Measurements from ENCODE around the gene CLASP1.

Gene CLASP1

DNA sequence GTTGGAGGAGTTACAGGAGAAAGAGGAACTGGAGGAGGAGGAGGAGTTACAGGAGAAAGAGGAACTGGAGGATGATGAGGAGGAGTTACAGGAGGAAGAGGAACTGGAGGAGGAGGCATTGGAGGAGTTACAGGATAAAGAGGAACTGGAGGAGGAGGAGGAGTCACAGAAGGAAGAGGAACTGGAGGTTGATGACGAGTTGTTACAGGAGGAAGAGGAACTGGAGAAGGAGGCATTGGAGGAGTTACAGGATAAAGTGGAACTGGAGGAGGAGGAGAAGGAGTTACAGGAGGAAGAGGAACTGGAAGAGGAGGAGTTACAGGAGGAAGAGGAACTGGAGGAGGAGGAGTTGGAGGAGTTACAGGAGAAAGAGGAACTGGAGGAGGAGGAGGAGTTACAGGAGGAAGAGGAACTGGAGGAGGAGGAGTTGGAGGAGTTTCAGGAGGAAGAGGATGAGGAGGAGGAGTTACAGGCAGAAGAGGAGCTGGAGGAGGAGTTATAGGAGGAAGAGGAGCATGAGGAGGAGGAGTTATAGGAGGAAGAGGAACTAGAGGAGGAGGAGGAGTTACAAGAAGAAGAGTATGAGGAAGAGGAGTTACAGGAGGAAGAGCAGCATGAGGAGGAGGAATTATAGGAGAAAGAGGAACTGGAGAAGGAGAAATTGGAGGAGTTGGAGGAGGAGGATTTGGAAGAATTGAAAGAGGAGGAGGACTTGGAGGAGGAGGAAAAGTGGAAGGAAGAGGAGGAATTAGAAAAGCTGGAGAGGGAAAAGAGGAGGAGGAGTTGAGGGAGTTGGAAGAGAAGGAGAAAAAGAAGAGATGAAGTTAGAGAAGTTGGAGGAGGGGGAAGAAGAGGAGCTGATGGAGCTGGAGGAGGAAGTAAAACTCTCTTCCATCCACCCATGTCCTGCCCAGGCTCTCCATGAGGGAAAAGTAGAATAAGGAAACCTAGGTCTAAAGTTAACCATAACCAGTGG lies 37.2 kb downstream of the CLASP1 start:
- DNase-seq = peak; percentile 80

DNA sequence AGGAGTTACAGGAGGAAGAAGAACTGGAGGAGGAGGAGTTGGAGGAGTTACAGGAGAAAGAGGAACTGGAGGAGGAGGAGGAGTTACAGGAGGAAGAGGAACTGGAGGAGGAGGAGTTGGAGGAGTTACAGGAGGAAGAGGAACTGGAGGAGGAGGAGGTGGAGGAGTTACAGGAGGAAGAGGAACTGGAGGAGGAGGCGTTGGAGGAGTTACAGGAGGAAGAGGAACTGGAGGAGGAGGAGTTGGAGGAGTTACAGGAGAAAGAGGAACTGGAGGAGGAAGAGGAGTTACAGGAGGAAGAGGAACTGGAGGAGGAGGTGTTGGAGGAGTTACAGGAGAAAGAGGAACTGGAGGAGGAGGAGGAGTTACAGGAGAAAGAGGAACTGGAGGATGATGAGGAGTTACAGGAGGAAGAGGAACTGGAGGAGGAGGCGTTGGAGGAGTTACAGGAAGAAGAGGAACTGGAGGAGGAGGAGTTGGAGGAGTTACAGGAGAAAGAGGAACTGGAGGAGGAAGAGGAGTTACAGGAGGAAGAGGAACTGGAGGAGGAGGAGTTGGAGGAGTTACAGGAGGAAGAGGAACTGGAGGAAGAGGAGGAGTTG lies 38.1 kb downstream of the CLASP1 start:
- DNase-seq = peak; percentile 52

DNA sequence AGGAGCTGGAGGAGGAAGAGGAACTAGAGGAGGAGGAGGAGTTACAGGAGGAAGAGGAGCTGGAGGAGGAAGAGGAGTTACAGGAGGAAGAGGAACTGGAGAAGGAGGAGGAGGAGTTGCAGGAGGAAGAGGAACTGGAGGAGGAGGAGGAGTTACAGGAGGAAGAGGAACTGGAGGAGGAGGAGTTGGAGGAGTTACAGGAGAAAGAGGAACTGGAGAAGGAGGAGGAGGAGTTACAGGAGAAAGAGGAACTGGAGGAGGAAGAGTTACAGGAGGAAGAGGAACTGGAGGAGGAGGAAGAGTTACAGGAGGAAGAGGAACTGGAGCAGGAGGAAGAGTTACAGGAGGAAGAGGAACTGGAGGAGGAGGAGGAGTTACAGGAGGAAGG lies 38.8 kb downstream of the CLASP1 start:
- DNase-seq = peak; percentile 31

DNA sequence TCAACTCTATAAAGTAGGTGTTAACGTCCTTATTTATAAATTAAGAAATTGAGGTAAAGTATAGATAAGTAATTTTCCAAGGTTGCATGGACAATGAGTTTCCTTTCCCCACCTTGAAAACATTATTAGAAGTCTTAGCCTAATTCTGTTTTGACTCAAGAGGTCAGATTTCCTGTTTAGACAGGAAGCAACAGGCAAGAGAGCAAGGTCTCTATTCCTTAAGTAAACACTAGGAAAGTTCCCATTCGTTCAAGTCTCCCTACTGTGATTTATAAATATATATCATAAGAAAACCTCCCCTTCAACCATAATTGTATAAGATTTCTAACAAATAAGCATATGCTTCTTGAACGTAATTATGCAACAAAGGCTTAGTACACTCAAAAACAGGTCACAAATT lies 40.3 kb downstream of the CLASP1 start:
- no peak for DNase-seq

DNA sequence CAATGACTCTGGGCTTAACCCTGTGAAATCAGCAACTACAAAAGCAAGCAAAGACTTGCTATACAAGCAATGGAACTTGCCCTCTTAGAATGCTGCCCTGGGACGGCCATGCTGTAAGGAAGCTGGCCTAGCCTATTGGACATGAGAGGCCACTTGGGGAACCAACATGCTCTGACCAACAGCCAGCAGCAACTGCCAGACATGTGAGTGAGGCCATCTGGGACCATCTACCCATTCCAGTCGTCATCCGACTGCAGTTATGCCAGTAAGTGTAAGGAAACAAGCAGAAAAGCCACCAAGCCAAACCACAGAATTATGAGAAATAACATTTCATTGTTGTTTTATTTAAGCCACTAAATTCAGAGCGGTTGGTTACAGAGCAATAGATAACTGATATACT lies 40.9 kb downstream of the CLASP1 start:
- no peak for DNase-seq

DNA sequence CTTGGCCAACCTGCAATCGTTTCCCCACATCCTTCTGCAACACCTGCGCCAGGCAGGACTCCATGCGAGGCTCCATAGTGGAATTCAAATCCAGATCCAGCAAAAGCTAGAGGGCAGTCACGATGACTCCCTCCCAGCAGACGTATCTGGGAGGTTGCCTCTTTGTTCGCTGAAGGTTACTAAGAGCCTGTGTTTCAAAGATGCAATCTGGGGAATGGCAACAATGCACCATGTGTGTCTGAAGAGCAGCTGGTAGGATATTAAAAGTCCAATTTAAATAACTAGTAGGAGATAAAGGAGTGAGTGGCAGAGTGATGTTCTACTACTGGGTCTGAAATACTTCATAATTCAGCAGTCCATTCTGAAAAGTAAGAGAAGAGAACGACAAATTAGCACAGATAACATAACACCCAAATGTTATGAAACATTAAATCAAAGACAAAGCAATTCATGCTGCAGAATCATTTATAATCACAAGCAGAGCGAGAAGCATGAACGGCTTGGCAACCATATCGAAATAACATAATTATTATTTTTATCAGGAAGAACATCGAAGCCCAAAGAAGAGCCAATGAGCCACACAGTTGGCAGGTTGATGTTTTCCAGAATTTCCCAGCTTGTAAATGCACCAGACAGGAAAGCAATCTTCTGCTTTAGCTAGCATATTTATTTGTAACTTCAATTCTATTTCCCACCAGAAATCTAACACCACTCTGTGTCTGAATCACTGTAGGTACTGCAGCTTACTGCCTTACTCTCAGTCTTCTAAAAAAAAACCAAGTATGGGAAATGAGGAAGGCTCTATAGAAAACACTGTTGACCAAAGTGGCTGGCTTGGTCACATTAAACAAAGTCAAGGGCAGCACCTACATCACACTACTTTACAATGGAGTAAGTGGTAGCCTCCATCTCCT lies 43.2 kb downstream of the CLASP1 start:
- no peak for DNase-seq

DNA sequence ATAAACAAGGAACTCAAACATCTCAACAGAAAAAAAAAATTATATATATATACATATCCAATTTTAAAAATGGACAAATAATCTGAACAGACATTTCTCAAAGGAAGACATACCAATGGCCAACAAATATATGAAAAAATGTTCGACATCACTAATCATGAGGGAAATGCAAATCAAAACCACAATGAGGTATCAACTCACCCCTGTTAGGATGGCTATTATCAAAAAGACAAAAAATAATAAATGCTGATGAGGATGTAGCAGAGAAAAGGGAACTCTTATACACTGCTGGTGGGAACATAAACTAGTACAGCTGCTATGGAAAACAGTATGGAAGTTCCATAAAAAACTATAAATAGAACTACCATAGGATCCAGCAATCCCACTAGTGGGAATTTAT lies 46.1 kb downstream of the CLASP1 start:
- DNase-seq = no peak

DNA sequence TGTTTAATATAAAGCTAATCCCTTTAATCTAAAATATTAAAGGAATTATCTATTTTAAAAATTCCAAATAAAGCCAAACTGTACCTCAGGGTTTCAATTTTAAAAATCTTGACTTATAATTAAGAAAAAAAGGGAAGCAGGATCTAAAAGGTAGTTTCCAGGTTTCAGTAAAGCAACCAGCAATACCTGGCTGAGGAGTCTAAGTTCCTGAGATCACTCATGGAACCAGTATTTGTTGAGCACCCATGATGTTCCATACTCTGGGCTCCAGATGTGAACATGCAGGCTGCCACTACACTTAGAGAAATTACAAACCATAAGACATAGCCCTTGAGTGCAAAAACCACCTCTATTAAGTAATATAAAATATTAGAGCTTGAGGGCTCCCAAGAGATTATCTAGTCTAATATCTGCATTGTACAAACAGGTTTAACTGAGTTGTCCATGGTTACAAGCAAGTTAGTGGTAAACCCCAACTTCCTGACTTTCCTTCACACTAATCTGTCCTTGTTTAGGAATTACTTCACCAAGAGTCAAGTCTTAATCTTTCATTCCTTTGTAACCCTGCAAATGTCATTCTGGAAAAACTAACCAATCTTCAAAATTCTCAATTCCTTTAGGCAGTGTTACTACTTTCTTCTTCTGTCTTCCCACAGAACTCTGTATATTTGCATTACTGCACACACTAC lies 49.2 kb downstream of the CLASP1 start:
- DNase-seq = no peak

DNA sequence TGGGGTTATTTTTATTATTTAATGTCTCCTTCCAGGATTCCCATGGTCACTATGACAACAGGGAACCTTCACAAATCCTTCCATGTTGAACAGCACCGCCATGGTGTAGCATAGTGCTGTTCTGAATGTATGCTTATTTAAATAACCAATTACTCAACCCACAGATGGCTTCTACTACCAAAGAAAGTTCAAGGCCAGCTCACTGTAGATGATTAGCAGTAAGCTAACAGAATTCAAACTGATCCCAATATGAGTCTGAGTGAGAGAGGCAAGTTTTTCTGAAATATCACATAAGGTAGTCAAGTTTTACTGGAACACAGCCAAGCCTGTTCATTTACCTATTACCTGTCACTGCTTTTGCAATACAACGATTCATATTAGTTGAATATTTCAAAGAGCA lies 51.2 kb downstream of the CLASP1 start:
- DNase-seq = no peak

DNA sequence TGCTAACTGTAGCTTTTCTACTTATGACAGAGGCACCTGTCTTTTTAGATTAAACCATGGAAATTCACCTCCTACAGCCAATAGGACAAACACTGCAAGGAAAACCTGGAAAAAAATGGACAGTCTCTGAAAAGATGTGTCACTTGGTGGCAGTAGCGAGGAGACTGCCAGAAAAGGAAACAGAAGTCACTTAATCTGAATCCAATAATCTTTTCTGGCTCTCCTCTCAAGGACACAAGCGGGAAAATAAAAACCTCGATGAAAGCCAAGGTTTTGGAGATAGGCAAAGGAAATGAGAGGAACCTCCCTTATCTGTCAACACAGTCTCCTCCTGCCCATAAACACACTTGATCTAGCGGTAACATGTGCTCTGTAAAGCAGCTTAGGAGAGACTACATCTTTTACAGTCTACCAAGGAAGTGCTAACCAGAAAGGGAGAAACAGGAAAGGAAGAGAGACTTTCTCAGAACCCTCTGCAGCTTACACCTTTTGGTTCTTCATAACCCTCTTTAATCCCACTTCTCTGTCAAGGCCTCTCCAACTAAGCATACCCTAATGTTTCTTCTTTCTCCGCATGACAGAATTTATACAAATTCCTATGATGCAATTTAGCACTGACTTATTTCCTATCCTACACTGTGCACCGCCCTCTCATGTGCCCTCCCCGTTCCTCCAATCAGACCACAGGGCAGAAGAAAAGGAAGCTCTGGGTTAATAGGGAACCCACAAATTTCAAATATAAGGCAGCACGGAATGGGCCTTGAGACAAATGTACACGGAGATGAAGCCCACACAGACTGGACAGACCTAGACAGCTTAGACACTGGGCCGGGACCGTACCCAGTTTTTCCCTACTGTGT lies 52.8 kb downstream of the CLASP1 start:
- DNase-seq = peak; percentile 86

DNA sequence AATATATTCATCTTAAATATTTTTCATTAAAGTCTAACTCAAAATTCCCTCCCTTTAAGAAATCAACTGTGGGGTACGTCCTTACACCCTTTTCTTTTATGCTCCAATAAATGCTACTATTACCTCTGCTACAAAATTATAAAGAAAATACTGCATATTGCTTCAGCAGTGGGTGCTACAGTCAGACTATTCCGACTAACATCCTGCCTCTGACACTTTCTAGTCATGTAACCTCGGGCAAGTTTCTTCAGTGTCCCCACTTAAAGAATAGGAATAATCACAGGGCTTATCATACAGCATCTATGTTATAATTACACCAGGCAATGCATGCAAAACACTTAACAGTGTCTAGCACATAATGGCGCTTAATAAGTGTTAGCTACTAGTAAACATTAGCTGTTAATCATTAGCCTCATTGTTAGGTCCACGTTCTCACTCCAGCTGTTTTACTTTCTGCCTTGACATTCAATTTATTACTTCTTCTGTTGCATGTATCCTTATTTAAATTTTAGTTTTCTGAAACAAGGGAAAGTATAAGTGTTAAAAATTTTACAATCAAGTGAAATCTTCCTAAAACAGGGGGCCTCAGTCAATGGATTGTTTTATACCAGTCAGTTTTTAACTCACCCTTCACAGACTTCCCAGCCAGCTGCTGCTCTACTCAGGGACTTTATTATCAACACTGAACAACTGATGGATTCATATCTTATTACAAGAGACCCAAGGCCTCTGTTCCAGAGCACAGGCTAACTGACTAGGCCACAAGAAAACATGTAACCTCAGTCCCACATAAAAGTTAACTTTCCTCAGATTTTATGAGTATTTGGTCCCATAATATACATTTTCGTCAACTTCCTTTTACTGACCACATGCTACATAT lies 54.0 kb downstream of the CLASP1 start:
- no peak for DNase-seq

DNA sequence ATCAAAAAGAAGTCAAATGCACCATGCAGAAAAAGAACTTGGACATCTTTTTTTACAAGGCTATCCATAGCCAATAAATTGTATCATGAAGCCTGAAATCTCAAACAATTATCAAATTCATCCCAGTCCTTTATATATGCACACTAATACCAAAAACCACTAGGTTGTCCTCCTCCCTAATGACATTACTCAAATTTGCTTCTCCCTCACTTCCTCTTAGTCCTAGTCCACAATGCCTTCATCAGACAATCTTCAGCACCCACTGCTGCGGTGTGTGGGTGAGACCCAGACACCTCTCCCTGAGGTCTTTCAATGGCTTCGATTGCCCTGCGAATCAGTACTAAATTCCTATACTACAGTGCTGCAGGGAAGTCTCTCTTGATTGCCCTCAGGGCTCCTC lies 58.1 kb downstream of the CLASP1 start:
- no peak for DNase-seq

DNA sequence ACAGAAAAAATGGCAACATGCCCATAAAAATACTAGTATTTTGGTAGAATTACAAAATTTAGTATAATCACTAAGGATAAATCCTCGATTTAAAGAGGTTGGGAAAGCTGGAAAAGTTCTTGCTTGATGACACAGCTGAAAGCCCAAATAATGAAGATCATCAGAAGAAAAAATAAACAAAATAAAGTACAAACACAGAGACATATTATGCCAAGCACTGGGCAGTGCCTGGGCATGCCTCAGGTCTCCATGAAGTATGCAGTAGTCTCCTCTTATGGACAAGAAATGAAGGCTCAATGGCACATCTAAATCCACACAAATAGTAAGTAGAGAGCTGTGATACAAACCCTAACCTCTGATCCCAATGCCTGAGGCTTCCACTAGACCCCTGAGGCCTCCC lies 60.9 kb downstream of the CLASP1 start:
- no peak for DNase-seq

DNA sequence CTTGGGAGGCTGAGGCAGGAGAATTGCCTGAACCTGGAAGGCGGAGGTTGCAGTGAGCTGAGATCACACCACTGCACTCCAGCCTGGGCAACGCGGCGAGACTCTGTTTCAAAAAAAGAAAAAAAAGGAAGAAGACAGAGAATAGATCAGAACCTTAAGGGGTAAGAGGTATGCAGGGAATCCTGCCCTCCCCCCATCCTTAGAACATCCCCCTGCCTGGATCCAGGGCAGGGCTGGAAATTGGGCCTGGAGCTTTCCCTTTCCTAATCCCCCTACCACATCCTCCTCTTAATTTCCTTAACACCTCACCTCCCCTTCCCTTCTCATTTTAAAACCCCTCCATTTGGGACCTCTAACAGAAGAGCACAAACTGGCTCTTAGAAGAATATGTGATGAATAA lies 62.1 kb downstream of the CLASP1 start:
- no peak for DNase-seq

DNA sequence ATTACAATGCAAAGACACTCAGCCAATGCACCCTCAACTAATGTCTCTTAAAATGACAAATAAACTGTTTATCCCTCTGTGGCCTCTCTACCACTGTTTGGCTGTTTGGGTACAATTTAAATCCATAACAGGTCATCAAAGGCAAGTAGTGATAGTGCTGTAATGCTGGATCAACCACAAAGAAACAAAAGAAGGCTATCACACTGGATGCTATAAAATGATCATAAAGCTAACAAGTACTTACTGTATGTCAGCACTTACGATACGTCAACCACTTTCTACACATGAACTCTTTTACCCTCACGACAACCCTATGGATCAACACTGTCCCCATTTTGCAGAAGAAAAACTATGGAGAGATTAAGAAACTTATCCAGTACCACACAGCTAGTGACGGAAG lies 64.5 kb downstream of the CLASP1 start:
- DNase-seq = no peak

DNA sequence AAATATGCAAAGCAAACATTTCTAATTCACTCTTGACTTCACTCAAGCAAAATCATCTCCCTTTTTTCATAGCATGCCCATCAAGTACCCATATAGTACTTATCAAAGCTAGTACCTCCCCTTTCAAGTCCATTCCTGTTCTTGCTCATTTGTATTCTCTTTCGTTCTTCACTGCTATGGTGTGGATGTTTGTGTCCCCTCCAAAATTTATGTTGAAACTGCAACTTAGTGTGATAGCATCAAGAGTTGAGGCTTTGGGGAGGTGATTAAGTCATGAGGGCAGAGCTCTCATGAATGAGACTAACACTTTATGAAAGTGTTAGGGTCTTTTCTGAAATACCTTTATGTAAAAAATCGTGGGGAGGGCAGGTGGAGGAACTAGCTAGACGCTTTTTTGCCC lies 65.7 kb downstream of the CLASP1 start:
- no peak for DNase-seq

DNA sequence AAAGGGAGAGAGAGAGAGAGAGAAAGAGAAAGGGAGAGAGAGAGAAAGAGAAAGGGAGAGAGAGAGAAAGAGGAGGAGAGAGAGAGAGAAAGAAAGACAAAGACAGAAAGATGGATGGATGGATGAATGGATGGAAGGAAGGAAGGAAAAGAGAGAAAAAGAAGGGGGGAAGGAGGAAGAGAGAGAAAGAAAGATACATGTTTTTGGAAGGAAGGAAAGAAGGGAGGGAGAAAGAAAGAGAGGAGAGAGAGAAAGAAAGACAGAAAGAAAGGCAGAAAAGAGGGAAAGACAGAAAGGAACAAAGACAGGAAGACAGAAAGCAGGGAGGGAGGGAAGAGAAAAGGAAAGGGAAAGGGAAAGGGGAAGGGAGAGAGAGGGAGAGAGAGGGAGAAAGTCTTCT lies 67.0 kb downstream of the CLASP1 start:
- no peak for DNase-seq

DNA sequence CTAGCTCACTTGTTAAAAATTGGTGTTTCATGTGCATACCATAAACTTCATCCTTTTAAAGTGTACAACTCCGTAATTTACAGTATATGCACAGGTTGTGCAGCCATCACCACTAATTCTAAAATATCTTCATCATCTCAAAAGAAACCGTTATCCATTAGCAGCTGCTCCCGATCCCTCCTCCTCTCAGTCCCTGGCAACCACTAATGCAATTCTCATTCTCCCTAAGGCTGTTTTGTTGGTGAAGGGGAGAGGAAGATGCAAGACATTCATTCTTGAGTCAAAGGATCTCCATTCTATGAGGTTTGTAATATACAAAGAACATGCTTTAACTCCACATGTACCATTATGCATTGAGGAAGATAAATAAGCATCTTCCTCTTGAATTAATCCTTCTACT lies 70.0 kb downstream of the CLASP1 start:
- no peak for DNase-seq

DNA sequence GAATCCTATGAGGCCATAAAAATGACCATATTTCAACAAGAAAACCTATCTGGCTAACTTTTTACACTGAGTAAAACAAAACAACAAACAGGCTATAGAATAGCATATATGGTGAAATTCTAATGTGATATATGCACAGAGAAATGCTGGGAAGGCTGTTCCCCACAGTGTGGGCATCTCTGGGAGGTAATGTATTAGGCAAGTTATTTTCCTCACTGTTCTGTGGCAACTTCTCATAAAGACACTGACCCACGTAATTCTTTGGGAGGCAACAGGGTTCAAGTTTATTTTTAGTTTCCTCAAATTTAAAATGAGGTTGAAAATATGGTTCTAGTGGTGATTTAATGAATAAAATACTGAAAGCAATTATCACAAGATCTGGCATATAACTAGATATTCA lies 71.9 kb downstream of the CLASP1 start:
- DNase-seq = peak; percentile 42

DNA sequence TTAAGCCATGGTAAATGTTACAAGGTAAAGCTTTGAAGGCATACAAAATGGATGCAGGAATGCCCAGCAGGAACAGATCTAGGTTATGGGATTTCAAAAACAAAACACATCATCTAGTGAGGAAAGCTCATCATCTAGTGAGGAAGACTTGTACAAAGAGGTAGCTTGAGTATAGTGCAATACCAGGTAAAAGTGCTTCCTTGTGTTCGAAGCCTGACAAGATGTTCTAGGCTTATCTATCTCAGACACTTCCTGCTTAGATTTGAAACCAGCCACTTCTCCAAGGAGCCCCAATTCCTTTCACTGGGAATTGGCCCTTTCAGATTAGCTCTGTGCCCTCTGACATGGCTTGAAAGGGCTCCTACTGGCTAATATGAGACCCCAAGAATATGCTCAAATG lies 73.0 kb downstream of the CLASP1 start:
- no peak for DNase-seq

DNA sequence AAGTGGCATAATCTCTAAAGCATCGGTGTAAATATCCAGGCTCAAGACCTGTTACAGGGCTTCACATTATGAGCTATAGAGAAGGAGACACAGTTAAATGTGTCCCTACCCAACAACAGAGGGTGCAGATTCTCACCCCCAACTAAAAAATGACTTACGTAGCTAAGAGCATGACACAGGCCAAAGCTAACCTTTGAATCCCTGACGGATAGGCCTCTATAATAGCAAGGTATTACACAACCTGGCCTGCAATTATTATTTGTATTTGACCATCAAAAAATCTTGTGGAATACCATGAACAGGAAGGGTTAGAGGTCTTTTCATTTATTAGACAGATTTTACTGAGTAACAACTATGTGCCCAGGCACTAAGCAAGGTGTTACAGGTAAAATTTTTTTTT lies 73.5 kb downstream of the CLASP1 start:
- no peak for DNase-seq

All from inflammatory macrophage treated with lipopolysaccharide for 4 hours (primary cell).